Left kidney (tissue), 2 donors: ENCODE results near the gene KCNIP1. TPM values are rescaled to one million over a fixed set of nuclear protein-coding genes. Genes with fewer than 3 reads are reported as not detected.

ENCODE experiments used
- DNase-seq: peaks from one replicate; pipeline ENCODE4 v3.0.0-alpha.2; 2013
- polyA plus RNA-seq: library from polyadenylated mRNA; unstranded; fragments of 120-200 nt; gene quantifications from one replicate; pipeline ENCODE4 v1.2.1, GENCODE V29; 2013; ENCODE audit not compliant: insufficient read length

KCNIP1 gene
- polyA plus RNA-seq, 1 donor = 10.8 TPM

- no peak for DNase-seq
These were observed 212.6 kb downstream of the KCNIP1 start for GRCh38 chr5:170716396-170716795.

- DNase-seq = no peak
These were observed 215.7 kb downstream of the KCNIP1 start for GRCh38 chr5:170719551-170719950.

GRCh38 chr5:170720179-170720578, 216.4 kb downstream of the KCNIP1 start:
- no peak for DNase-seq

- DNase-seq = no peak
These were observed 217.2 kb downstream of the KCNIP1 start for GRCh38 chr5:170720984-170721383.

- DNase-seq = no peak
These were observed 217.9 kb downstream of the KCNIP1 start for GRCh38 chr5:170721681-170722080.

- DNase-seq = no peak
These were observed 218.5 kb downstream of the KCNIP1 start for GRCh38 chr5:170722316-170722715.

GRCh38 chr5:170731052-170731451, 227.2 kb downstream of the KCNIP1 start:
- DNase-seq = no peak

- no peak for DNase-seq
These were observed 228.9 kb downstream of the KCNIP1 start for GRCh38 chr5:170732685-170733084.

- DNase-seq = no peak
These were observed 233.1 kb downstream of the KCNIP1 start for GRCh38 chr5:170736966-170737365.

GRCh38 chr5:170737591-170737990, 233.8 kb downstream of the KCNIP1 start:
- no peak for DNase-seq

GRCh38 chr5:170738840-170739239, 235.0 kb downstream of the KCNIP1 start:
- DNase-seq = no peak

- no peak for DNase-seq
These were observed 235.6 kb downstream of the KCNIP1 start for GRCh38 chr5:170739446-170739845.

GRCh38 chr5:170740551-170741205, 236.9 kb downstream of the KCNIP1 start:
- DNase-seq = no peak

GRCh38 chr5:170741801-170742200, 238.0 kb downstream of the KCNIP1 start:
- no peak for DNase-seq

- no peak for DNase-seq
These were observed 240.0 kb downstream of the KCNIP1 start for GRCh38 chr5:170743876-170744212.

GRCh38 chr5:170745481-170746071, 241.8 kb downstream of the KCNIP1 start:
- DNase-seq = peak; percentile 46

- no peak for DNase-seq
These were observed 242.5 kb downstream of the KCNIP1 start for GRCh38 chr5:170746075-170746960.

GRCh38 chr5:170746961-170747340, 243.1 kb downstream of the KCNIP1 start:
- no peak for DNase-seq

GRCh38 chr5:170747357-170747756, 243.5 kb downstream of the KCNIP1 start:
- no peak for DNase-seq

GRCh38 chr5:170747851-170748250, 244.0 kb downstream of the KCNIP1 start:
- no peak for DNase-seq

- no peak for DNase-seq
These were observed 245.2 kb downstream of the KCNIP1 start for GRCh38 chr5:170748951-170749471.

- DNase-seq = no peak
These were observed 246.2 kb downstream of the KCNIP1 start for GRCh38 chr5:170749911-170750431.

GRCh38 chr5:170750791-170751190, 247.0 kb downstream of the KCNIP1 start:
- no peak for DNase-seq
